ENCODE results near the gene FHIT.

DNA sequence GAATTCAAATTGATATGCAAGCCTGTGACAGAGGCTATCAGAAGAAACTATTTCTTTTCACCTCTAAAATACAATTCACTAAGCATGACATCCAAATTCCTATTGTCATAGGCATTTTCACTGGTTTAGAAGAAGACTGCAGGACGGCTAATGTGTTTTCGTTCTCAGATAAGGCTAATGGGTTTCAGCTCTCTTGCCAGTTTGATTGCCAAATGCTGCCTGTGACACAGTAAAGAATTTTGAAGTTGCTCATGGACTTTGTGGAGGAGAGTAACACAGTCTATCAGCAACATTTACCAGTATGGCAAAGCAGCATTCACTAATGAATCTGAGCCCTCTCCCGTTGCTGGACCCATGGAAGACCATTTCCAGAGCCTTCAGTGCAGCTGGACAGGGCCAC lies 948.1 kb downstream of the FHIT start:
- TF ChIP-seq, protein P1, sequence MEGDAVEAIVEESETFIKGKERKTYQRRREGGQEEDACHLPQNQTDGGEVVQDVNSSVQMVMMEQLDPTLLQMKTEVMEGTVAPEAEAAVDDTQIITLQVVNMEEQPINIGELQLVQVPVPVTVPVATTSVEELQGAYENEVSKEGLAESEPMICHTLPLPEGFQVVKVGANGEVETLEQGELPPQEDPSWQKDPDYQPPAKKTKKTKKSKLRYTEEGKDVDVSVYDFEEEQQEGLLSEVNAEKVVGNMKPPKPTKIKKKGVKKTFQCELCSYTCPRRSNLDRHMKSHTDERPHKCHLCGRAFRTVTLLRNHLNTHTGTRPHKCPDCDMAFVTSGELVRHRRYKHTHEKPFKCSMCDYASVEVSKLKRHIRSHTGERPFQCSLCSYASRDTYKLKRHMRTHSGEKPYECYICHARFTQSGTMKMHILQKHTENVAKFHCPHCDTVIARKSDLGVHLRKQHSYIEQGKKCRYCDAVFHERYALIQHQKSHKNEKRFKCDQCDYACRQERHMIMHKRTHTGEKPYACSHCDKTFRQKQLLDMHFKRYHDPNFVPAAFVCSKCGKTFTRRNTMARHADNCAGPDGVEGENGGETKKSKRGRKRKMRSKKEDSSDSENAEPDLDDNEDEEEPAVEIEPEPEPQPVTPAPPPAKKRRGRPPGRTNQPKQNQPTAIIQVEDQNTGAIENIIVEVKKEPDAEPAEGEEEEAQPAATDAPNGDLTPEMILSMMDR (IDR thresholded peaks at IDR 0.05): no peak
- TF ChIP-seq POLR2A (IDR thresholded peaks at IDR 0.05): no peak
